IPS-11a (cell line): Measurements from ENCODE around the gene CBFA2T3.

ENCODE experiments used
- H3K4me3 ChIP-seq: one replicate; pipeline ENCODE4 v1.5.1; 2013; ENCODE audit warnings: low read depth, low read length, control low read depth

Gene CBFA2T3

DNA sequence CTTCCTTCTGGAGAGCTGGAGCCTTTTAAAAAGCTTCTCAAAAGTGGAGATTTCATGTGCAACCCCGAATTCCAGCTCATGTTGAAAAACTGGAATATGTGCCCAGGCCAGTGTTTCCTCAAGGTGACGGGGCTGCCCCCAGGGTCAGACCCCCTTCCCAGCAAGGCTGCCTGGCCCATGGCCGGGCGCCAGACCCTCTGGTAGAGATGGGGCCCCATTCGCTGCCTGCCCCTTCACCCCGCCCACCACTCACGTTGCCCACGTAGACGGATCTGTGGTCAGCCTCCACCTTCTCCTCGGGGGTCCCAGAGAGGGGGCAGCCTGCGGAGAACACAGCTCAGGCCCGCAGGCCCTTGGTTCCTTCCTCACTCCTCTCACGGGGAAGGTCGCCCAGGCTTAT lies 111.7 kb downstream of the CBFA2T3 start:
- no peak overlapping the region for H3K4me3 ChIP-seq

DNA sequence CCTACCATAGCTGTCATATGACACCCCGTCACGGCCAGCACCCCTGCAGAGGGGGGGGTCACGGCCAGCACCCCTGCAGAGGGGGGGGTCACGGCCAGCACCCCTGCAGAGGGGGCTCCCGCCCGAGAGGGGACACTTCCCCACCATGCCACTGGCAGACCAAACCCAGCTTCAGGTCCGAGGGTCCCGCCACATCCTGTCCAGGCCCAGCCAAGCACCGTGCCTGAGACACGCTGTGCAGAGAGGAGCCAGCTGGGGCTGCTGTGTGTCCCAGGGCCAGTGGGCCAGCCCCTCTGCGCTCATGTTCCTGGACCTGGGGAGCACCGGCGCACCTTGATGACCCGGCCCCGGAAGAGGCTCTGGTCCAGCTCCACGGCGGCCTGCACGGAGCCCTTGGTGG lies 112.5 kb downstream of the CBFA2T3 start:
- no peak overlapping the region for H3K4me3 ChIP-seq

DNA sequence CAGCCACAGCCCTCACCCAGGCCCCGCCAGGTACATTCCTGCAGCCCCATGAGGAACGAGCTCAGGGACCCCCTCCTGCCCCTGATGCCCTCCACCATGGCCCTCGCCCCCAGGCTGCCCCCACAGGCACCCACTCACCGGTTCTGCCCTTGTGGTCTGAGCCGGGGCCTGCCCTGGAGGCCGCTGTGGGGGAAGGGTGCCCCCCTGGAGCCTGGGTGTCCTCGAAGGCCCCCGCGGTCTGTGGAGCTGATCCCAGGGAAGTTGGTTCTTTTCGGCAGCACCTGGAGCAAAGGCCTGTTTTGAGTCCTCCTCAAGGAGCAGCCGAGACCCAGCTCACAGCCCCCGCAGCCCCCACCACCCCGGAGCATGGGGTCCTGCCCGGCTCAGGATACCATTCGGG lies 112.9 kb downstream of the CBFA2T3 start:
- no peak overlapping the region for H3K4me3 ChIP-seq

DNA sequence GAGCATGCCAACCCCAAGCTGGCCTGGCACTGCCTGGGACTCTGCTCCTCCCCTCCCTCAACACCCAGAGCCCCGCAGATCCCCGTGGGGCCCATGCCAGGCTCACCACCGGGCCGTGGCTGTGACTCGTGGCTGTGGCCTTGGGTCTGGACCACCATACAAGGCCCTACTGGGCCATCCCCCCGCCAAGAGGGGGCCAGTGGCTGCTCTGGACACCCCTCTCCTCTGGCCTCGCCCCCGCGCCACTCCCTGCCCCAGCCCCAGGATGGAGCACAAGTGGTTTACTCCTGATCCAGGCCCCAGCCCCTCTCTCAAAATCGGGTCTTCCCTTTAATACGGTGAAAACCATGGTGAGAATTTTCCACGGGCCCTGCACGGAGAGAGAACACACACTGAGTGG lies 113.6 kb downstream of the CBFA2T3 start:
- H3K4me3 ChIP-seq = no peak overlapping the region

DNA sequence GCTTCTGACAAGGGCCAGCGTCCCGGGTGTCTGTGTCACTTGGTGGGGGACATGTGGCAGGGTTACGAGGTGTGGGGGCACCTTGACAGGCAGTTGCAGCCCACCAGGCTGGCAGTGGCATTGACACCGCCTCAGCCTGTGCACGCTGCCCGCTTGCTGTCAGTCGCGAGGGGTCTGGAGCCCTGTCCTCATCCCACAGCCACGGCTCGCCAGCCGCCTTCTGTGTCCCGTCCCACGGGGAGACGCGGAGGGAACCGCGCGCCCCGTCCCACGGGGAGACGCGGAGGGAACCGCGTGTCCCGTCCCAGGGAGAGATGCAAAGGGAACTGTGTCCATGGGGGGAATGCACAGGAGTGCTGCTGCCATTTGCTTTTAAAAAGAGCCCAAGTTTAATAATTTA lies 114.0 kb downstream of the CBFA2T3 start:
- H3K4me3 ChIP-seq = no peak overlapping the region

DNA sequence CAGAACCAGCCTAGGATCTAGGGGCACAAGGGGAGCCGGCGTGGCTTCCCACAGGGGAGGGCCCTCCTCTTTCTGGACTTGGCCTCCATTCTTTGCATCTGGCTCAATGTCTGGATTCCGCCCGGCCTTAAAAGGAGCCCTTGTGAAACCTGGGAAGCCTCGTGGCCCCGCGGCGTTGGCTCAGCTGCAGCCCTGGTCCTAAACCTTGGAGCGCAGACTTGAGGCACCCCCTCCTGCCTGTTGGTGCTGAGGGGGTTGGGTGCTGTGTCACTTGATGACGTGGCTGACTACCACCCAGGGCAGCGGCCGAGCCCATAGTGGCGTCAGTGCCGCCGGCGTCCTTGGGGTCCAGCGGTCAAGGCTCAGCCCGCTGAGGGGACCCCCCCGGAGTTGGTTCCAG lies 115.6 kb downstream of the CBFA2T3 start:
- no peak overlapping the region for H3K4me3 ChIP-seq

DNA sequence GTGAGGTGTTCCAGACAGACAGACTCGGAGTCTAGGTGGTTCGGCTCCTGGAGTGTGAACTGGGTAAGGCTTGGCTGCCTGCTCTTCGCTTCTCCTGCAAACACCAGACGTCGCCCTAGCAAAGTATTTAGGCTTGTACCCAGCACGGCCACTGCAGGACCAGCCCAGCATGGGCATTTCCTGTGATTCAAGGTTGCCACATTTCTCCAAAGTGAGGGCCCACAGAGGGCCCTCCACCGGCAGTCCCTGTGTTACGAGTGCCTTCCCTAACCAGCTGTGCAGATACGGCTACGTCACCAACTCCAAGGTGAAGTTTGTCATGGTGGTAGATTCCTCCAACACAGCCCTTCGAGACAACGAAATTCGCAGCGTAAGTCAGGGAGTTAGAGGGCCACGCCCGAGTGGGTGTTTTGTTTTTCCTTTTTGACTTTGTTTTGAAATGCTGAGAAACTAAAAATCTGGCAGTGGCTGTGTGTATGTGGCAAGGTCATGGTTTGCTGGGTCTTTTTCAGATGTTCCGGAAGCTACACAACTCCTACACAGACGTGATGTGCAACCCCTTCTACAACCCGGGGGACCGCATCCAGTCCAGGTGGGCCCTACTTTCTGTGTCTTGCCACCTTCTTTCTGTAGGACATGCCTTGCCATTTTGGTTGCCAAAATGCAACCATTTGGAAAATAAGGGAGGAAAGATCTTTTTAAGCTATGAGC lies 117.5 kb downstream of the CBFA2T3 start:
- no peak overlapping the region for H3K4me3 ChIP-seq

DNA sequence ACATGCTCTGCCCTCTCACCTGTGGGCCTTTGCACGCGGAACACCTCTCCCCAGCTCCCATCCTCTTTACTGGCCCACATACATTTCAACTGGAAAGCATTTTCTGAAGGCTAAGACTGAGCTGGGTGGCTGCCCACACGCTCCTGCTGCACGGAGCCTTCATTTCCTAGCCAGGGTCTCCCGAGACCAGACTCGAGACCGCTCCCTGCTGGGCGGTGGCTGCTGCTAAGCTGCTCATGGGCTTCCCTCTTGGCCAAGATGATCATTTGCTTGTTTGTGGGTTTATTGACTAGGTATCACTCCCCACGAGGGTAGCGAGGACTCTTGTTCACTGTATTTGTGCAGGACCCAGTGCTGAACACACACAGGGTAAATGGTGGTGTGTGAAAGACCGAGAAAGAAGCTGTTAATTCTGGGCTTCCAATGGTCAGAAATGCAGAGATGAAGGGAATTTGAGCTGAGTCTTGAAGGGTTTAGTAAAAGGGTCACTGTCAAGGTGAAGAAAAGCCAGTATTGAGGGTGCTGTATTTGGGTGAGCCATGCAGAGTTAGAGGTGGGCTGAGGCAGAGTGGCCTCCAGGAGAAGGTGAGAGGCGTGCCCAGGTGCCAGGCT lies 119.2 kb downstream of the CBFA2T3 start:
- peak overlapping the region; percentile 96 for H3K4me3 ChIP-seq

DNA sequence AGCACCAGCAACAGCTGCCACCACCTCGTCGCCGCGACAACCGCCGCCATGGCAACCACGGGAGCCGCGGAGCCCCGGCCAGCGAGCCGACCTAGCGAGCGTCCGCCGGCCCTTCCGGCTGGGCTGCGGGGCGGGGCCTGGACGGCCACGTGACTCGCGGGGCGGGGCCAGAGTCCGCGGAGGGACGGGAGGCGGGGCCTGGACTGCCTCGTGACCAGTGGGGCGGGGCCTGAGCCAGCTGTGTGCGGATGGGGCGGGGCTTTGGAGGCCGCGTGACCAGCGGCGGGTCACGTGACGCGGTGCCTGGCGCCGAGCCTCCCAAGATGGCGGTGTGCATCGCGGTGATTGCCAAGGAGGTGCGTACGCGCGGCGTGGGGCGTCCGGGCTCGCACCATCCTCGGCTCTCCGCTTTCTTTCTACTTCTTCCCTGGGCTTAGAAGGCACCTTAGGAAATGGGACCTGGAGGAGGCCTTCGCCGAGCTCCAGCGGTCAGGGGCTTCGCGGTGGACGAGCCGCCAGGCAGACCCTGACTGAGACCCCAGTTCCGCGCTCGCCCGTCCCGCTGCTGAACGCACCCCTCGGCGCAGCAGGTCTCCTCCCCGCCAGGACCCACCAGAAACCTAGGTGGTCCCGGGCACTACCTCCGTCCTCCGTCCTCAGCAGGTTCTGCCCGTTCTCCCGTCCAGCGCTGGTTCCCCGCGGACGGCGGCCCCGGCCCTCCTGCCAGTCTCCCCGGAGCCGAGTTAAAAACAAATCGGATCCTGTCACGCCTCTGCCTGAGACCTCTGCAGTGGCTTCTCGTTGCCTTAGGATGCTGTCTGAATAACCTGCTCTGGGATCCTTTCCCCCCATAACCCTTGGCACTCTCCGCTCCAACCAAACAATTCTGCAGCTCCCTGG lies 119.9 kb downstream of the CBFA2T3 start, which contains the start of the genes GALNS and TRAPPC2L:
GALNS (minus strand) TSS at position 120 of the 900 bp plus-strand sequence; CDS start at position 50, 70 bp downstream.
TRAPPC2L (plus strand) TSS at position 300 of the 900 bp plus-strand sequence; CDS start at position 324, 24 bp downstream.
- H3K4me3 ChIP-seq = peak within 1 kb of the TSS; percentile 96

DNA sequence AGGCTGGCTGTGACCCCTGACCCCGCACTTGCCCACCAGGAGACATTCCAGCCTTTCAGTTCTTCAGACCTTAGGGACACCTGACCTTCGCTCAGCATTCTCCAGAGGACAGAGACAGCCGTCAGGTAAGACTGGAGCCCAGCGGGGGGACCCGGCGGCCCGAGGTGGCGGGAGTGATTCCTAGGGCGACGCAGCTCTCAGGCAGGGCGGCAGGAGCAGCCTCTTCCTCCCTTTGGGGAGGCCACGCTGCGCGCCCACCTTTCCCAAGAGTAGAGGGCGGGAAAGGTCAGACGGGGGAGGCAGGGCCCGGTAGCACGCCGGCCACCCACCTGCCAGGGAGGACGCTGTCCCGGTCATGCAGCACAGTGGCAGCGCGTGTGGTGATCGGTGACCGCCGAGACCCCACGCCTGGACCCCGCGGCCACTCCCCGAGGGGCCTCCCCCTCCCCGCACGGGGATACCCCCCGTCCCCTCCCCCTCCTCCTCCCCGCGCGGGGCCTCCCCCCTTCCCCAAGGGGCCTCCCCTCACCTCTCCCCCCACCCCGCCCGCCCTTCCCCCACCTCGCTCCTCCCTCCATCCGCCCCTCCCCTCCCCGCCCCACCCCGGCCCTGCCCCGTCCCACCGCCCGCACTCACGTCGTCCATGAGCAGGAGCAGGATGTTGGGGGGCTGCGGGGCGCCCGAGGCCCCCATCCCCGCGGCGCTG lies 120.7 kb downstream of the CBFA2T3 start:
- H3K4me3 ChIP-seq = peak overlapping the region; percentile 96

DNA sequence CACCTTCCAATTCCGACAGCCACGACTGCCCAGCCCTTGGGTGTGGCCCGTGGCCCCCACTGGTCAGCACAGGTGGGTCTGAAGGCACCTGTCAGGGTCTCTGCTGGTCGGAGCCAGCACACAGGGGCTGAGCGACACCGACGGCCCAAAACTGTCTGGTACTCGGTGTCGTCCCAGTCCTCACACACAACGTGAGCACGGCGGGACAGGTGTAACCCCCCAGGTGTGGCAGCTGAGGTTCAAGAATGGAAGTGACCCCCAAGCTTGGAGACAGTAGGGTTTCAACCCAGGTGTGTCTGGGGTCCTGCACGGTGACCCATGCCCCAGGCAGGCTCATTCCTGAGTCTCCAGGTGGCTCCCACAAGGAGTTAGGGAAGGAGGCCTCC lies 121.3 kb downstream of the CBFA2T3 start:
- H3K4me3 ChIP-seq = peak overlapping the region; percentile 67

DNA sequence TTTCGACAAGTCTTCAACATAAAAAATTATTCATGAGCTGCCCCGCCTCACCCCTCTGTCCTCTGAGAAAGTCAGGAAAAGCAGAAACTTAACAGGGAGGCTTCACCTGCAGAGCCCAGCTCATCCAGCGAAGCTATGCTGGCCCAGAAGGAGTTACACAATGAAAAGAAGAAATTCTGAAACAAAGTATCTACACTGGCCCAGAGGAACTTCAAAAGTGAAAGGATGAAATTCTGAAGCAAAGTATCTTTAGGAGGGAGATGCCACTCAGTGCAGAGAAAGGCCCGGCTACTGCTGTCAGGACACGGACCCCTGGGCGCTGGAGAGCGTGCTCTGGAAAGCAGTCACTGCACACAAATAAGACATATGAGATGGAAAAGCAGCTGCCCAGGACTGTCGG lies 121.8 kb downstream of the CBFA2T3 start:
- H3K4me3 ChIP-seq = no peak overlapping the region

DNA sequence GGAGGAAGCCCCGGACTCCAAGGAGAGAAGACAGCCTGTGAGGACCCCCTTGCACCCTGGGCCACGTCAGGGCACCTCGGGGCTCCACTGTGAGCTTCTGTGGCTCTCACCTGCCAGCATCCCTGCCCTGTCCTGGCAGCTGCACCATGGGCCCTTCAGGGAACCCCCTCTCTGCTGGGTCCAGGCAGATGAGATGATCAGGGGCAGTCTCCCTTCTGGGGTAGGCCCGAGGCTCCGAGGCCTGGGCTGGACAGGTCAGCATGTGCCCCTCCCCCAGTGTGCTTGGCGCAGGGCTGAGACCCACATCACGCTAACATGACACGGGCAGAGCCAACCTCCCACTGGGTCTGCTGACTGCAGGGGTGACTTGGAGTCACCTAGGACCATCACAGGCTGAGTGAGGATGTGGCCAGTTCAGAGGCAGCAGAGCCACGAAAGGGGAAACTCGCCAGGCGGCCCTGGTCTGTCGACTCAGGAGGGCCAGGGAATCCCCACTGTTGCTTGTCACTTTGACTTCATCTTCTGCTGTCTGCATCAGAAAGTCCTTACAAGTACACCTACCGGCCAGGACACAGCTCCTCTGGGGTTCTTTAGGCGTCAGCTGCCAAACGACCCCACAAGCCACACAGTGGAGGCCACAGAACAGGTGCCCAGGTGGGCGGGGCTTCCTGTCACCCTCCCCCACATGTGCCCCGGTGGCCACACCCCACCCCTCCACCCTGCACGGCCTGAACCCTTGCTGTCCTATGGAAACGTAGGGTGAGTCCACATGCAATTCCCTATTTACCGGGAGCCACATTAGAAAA lies 122.5 kb downstream of the CBFA2T3 start:
- H3K4me3 ChIP-seq = no peak overlapping the region

DNA sequence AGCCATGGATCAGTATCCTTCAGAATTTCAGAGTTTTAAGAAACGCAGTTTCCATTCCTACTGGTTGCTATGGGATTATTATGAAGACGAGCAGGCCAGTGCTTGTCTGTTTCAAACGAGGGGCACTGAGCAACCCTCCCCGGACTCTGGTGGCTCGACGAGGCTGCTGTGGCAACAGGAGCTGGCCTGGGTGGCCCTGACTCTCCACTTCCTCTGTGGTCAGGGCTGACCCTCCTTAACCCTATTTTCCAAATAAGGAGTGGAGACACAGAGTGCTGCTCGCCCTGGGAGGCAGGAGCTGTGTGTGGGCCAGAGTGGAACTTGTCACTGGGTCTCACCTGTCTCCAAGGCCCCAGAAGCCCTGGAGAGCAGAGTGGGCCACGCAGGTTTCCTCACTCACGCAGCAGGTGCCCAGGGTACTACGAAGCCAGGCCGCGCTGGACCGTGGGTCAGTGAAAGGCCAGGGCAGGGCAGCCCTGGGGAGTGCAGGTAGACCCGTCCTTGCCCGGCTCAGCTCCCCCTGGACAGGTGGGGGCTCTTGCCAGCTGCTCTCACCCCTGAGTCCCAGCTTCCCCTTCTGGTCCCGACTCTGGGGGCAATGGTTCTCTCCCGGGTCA lies 123.6 kb downstream of the CBFA2T3 start:
- H3K4me3 ChIP-seq = no peak overlapping the region

DNA sequence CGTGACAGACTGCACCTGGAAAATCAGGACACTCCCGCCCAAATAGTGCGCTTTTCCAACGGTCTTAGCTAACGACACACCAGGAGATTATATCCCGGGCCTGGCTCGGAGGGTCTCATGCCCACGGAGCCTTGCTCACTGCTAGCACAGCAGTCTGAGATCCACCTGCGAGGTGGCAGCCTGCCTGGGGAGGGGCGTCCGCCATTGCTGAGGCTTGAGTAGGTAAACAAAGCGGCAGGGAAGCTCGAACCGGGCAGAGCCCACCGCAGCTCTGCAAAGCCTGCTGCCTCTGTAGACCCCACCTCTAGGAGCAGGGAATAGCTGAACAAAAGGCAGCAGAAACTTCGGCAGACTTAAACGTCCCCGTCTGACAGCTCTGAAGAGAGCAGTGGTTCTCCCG lies 125.4 kb downstream of the CBFA2T3 start:
- H3K4me3 ChIP-seq = no peak overlapping the region

DNA sequence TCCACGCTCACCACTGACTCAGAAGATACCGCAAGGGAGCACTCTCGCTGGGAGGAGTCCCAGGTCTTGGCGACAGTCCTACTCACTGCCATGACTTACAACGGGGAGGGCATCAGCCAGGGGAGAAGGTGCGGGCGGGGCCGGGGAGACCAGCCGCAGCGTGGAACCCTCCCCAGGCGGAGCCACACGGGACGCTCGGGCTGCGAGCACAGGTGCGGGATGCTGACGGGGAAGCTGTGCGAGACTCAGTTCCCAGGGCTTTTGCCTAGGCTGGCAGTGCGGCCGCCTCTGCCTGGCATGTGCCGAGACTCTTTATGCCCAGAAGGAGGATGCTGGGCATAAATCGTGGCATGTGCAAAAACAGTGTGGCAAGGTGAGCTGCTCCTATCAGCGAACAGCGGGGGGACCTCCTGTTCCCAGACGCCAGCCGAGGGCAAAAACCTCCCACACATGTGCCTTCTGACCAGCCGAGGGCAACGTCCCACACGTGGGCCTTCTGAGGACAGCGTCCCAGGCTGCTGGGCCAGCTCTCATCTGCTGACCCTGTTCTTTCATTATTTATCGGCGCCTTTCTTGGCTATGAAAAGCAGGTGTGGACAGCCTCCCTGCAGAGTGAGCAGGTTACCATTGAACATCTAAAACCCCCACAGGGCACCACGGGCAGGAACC lies 126.3 kb downstream of the CBFA2T3 start:
- no peak overlapping the region for H3K4me3 ChIP-seq

DNA sequence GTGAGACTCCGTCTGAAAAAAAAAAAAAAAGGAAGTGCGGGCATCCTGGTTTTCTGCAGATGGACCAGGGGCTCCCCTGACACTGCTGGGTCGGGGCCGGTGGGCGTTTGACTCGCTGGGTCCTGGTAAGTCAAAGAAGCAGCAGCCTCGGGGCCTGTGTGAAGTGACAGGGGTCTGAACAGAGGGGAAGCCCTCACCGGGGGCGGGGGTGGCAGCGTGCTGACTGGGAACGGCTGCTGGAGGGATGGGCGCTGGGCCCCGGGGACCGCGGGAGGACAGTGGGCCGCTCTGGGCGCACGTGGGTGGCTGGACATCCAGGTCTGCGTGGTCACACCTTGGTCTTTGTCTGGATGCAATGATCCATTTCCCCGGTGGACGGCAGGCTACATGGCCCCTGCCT lies 128.4 kb downstream of the CBFA2T3 start:
- H3K4me3 ChIP-seq = no peak overlapping the region

DNA sequence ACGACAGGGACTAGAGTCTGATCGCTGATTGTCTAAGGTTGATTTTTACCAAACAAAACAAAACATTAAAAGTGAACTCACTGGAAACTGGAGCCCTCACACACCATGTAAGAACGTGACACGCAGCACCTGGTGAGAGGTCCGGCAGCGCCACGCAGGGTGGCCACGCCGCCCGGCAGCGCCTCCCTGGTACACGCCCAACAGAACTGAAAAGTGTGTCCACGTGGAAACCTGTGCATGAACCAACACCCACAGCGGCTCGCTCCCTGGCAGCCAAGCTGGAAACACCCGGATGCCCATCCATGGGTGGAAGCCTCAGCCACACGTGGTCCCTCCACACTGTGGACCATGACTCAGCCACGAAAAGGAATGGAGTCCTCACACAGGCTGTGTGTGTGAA lies 129.4 kb downstream of the CBFA2T3 start:
- H3K4me3 ChIP-seq = no peak overlapping the region

DNA sequence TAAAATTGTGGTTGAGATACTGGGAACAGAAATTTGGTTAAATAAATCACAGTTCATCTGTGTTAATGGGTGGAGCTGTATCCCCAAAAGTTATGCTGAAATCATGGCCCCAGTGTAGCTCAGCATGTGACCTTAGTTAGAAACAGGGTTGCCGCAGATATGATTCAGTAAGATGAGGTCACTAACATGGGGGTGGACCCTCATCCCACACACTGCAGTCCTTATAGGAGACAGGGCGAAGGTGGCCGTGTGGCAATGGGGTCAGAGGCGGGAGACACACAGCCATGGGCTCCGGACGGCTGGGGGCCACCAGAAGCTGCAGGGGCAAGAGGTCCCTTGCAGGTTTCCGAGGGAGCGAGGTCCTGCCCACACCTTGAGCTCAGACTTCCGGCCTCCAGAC lies 130.9 kb downstream of the CBFA2T3 start:
- H3K4me3 ChIP-seq = no peak overlapping the region
